B cell (primary cell): ENCODE measurements around the gene CHPT1. TPM values are rescaled to one million over a fixed set of nuclear protein-coding genes. Genes with fewer than 3 reads are reported as not detected.

ENCODE experiments used
- ATAC-seq: fragments of 200-7000 bp; cut with Tn5 transposase; one replicate; pipeline ENCODE4 v1.10.0; 2021; ENCODE audit warnings: low read depth, mild to moderate bottlenecking, moderate number of reproducible peaks, moderate library complexity
- CTCF ChIA-PET: fragments of 350-600 bp; sonication (Branson Sonifier 250); formaldehyde crosslinking; loops from one replicate; lab custom pipeline; 2021; ENCODE audit warnings: antibody characterized with exemption, inconsistent platforms; lab: Charles Lee
- POLR2A ChIA-PET: fragments of 350-600 bp; sonication (Branson Sonifier 250); formaldehyde crosslinking; loops from one replicate; lab custom pipeline; 2021; ENCODE audit warnings: antibody characterized with exemption; lab: Charles Lee
- DNase-seq: peaks from one replicate; pipeline ENCODE4 v3.0.0; 2013
- H2AFZ ChIP-seq: 2 replicates; pipeline ENCODE4 v1.6.1; 2012; ENCODE audit warnings: mild to moderate bottlenecking, low read depth, low read length; ENCODE audit not compliant: insufficient read depth, poor library complexity, severe bottlenecking
- H3K27ac ChIP-seq, 2 donors: 1 replicate in 1 of 2; 2 replicates in 1 of 2; pipeline ENCODE4 v1.5.1; 2012 to 2013; ENCODE audit warnings: low read length in 2 of 2, mild to moderate bottlenecking in 2 of 2, moderate library complexity in 1 of 2
- H3K27me3 ChIP-seq, 4 experiments: fragments of 200-600 bp in 1 of 4; sonication (generic) in 1 of 4; replicated peaks in 1 of 4; 1 replicate in 2 of 4; 2 replicates in 2 of 4; pipeline versions ENCODE4 v1.6.1 to v1.7.0; 2013 to 2016; ENCODE audit warnings: low read length in 3 of 4, mild to moderate bottlenecking in 2 of 4, mixed read lengths in 1 of 4, moderate library complexity in 1 of 4; ENCODE audit not compliant: insufficient read depth in 4 of 4, control insufficient read depth in 3 of 4; ENCODE audit errors: control extremely low read depth in 1 of 4
- H3K36me3 ChIP-seq, 2 experiments: replicated peaks in 1 of 2; 1 replicate in 1 of 2; 2 replicates in 1 of 2; pipeline versions ENCODE4 v1.6.1 to v1.7.1; 2013; ENCODE audit warnings: low read length in 1 of 2; ENCODE audit not compliant: insufficient read depth in 2 of 2, control insufficient read depth in 1 of 2; ENCODE audit errors: control extremely low read depth in 1 of 2, extremely low read depth in 1 of 2
- H3K4me1 ChIP-seq, 2 donors: fragments of 200-600 bp in 1 of 2; sonication (generic) in 1 of 2; 1 replicate in 1 of 2; 2 replicates in 1 of 2; pipeline versions ENCODE4 v1.5.1 to v1.6.1; 2013 to 2017; ENCODE audit warnings: low read length in 2 of 2; ENCODE audit not compliant: control insufficient read depth in 2 of 2, insufficient read depth in 2 of 2
- H3K4me2 ChIP-seq: replicated peaks from 2 replicates; pipeline ENCODE3; 2012; ENCODE audit warnings: mild to moderate bottlenecking, low read depth, low read length; ENCODE audit not compliant: poor library complexity, severe bottlenecking
- H3K4me3 ChIP-seq, 5 experiments: fragments of 200-600 bp in 1 of 5; sonication (generic) in 1 of 5; 1 replicate in 3 of 5; 2 replicates in 2 of 5; pipeline versions ENCODE4 v1.5.1 to v1.7.0; 2011 to 2016; ENCODE audit warnings: low read length in 4 of 5, mild to moderate bottlenecking in 4 of 5, low read depth in 2 of 5, control low read depth in 1 of 5, moderate library complexity in 1 of 5; ENCODE audit not compliant: insufficient read depth in 1 of 5; ENCODE audit errors: control extremely low read depth in 1 of 5, extremely low read depth in 1 of 5
- H3K79me2 ChIP-seq: fragments of 200-600 bp; sonication (generic); one replicate; pipeline ENCODE4 v1.6.0; 2016; ENCODE audit warnings: low read length; ENCODE audit not compliant: control insufficient read depth, insufficient read depth
- H3K9ac ChIP-seq: fragments of 200-600 bp; sonication (generic); 2 replicates; pipeline ENCODE4 v1.6.1; 2017; ENCODE audit warnings: mild to moderate bottlenecking, low read length, moderate library complexity
- H3K9me3 ChIP-seq, 3 donors: one replicate each; pipeline versions ENCODE4 v1.6.1 to v1.7.1; 2013; ENCODE audit warnings: low read length in 2 of 3; ENCODE audit not compliant: control insufficient read depth in 2 of 3, insufficient read depth in 1 of 3; ENCODE audit errors: control extremely low read depth in 1 of 3
- H4K20me1 ChIP-seq: 2 replicates; pipeline ENCODE4 v1.6.0; 2012; ENCODE audit warnings: mild to moderate bottlenecking, low read length; ENCODE audit not compliant: insufficient read depth, control insufficient read depth, poor library complexity, severe bottlenecking
- H3K27ac Mint-ChIP-seq: one replicate; pipeline ENCODE4 v1.8.0; 2021; ENCODE audit warnings: mixed read lengths
- H3K27me3 Mint-ChIP-seq: one replicate; pipeline ENCODE4 v1.8.0; 2021; ENCODE audit warnings: mixed read lengths
- H3K4me1 Mint-ChIP-seq: one replicate; pipeline ENCODE4 v1.8.0; 2021; ENCODE audit warnings: mixed read lengths
- H3K4me3 Mint-ChIP-seq: one replicate; pipeline ENCODE4 v1.8.0; 2021; ENCODE audit warnings: mixed read lengths
- H3K9me3 Mint-ChIP-seq: one replicate; pipeline ENCODE4 v1.8.0; 2022; ENCODE audit warnings: mixed read lengths; ENCODE audit not compliant: insufficient read depth
- EZH2 ChIP-seq: IDR thresholded peaks from 2 replicates; pipeline ENCODE4 v1.6.1; 2012; ENCODE audit warnings: borderline replicate concordance, low read depth, mild to moderate bottlenecking, moderate library complexity, low read length; ENCODE audit not compliant: insufficient read depth, poor library complexity, severe bottlenecking
- WGBS: methylation state at CpG from one replicate; pipeline ENCODE4 v1.1.5; 2013; ENCODE audit warnings: missing lambda C conversion rate; ENCODE audit not compliant: insufficient coverage; 5-methylcytosine and 5-hydroxymethylcytosine counted together
- intact Hi-C: fragments of 100-400 bp; cut with micrococcal nuclease; formaldehyde crosslinking; loops from one replicate; pipeline ENCODE4 v1.10.0; 2022
- polyA plus RNA-seq: library from polyadenylated mRNA; depleted of rRNA; stranded (reverse); fragments of >200 nt; gene quantifications from 2 replicates; pipeline ENCODE4 v1.2.3, GENCODE V29; 2012
- total RNA-seq, 2 donors: library from RNA; stranded (reverse); fragments of 120-200 nt in 1 of 2; gene quantifications; 1 replicate in 1 of 2; 2 replicates in 1 of 2; pipeline versions ENCODE4 v1.2.3 to v1.2.4, GENCODE V29; 2013 to 2022
- TF ChIP-seq, protein P1 (sequence below): fragments of 200-600 bp; IDR thresholded peaks from one replicate; pipeline ENCODE4 v1.8.0; 2022; ENCODE audit warnings: antibody characterized with exemption, mild to moderate bottlenecking

The CHPT1 gene
- total and polyA plus RNA-seq, 2 donors (not counting 1 experiment from before 2014, with no cell fraction given) = 46.9 to 215 TPM

DNA sequence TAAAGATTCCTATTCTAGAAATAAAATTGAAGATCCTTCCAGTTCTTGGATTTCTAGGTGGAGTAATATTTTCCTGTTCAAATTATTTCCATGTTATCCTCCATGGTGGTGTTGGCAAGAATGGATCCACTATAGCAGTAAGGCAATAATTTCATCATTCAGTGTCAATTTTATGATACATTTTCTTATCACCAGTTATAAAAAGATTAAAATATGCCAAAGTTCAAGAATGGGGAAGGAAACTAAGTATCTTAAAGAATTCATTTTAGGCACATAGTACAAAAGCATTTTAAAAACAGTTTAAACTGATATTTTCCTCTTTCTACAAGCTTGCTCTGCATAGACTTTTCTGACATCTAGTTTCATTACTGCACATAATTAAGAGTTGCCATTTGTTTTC, 22.7 kb downstream of the CHPT1 start:
- TF ChIP-seq, protein P1, sequence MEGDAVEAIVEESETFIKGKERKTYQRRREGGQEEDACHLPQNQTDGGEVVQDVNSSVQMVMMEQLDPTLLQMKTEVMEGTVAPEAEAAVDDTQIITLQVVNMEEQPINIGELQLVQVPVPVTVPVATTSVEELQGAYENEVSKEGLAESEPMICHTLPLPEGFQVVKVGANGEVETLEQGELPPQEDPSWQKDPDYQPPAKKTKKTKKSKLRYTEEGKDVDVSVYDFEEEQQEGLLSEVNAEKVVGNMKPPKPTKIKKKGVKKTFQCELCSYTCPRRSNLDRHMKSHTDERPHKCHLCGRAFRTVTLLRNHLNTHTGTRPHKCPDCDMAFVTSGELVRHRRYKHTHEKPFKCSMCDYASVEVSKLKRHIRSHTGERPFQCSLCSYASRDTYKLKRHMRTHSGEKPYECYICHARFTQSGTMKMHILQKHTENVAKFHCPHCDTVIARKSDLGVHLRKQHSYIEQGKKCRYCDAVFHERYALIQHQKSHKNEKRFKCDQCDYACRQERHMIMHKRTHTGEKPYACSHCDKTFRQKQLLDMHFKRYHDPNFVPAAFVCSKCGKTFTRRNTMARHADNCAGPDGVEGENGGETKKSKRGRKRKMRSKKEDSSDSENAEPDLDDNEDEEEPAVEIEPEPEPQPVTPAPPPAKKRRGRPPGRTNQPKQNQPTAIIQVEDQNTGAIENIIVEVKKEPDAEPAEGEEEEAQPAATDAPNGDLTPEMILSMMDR = no peak
- no peak for TF ChIP-seq EZH2
- Histone ChIP-seq H3K79me2 (no peaks in the 10 kb centered on the region), H3K9me3 (no peaks in the 10 kb centered on the region), H3K4me2 (no peak overlapping the region), H3K27ac (no peak overlapping the region), H4K20me1 (no peaks in the 10 kb centered on the region), H3K36me3 (peaks cover 7 to 22% of the 10 kb centered on the region in 2 experiments), H2AFZ (no peak overlapping the region), H3K27me3 (no peaks in the 10 kb centered on the region), H3K4me1 (peaks cover 0 to 1% of the 10 kb centered on the region in 2 donors), H3K9ac (no peak overlapping the region), H3K4me3 (no peak overlapping the region)
- Mint-ChIP-seq H3K9me3 (no peaks in the 10 kb centered on the region), H3K4me1 (peaks cover 9% of the 10 kb centered on the region), H3K27me3 (no peaks in the 10 kb centered on the region), H3K4me3 (no peak overlapping the region), H3K27ac (no peak overlapping the region)
- intact Hi-C loops = no loop called here
- DNase-seq (no peak), ATAC-seq (no peak)
- ChIA-PET POLR2A (no interaction called here), CTCF (interaction anchor here (1.0 kb wide), 1 partner anchor 32 kb away, joined by 6 read pairs; no protein-coding TSS in a partner anchor)

DNA sequence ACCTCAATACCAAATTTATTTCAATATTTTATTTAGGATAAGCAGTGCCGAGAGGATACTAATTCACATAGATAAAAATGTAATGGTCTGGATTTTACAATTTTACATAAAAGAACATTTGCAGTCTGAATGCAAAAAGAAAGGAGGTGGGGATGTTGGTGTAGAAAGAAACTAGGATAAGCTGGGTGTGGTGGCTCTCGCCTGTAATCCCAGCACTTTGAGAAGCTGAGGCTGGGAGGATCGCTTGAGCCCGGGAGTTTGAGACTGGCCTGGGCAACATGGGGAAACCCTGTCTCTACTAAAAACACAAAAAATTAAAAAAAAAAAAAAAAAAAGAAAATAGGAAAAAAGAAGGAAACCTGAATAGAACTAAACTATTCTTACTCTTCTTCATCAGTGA, 25.0 kb downstream of the CHPT1 start:
- no peak for ATAC-seq
- Histone ChIP-seq H3K4me1 (no peaks in the 10 kb centered on the region), H4K20me1 (no peaks in the 10 kb centered on the region), H3K9me3 (no peaks in the 10 kb centered on the region), H3K4me2 (no peak overlapping the region), H3K27ac (no peak overlapping the region), H3K4me3 (no peak overlapping the region), H3K27me3 (no peaks in the 10 kb centered on the region), H2AFZ (no peak overlapping the region), H3K9ac (no peak overlapping the region), H3K79me2 (no peaks in the 10 kb centered on the region), H3K36me3 (peaks cover 7 to 31% of the 10 kb centered on the region in 2 experiments)
- DNase-seq = no peak
- H3K9me3 Mint-ChIP-seq = no peaks in the 10 kb centered on the region
- WGBS = no CpG with 5 or more reads among the region's 4 CpGs
- intact Hi-C loops = no loop called here
- ChIA-PET CTCF (interaction anchor here (3.0 kb wide), 1 partner anchor 37 kb away, joined by 16 read pairs; no protein-coding TSS in a partner anchor), POLR2A (interaction anchor here (0.7 kb wide), 1 partner anchor 25 kb away, joined by 5 read pairs; no protein-coding TSS in a partner anchor)
- TF ChIP-seq, protein P1 = no peak
- TF ChIP-seq EZH2 = no peak
- H3K4me1 Mint-ChIP-seq = peaks cover 7% of the 10 kb centered on the region
- no peak overlapping the region for H3K27ac Mint-ChIP-seq
- no peaks in the 10 kb centered on the region for H3K27me3 Mint-ChIP-seq
- no peak overlapping the region for H3K4me3 Mint-ChIP-seq
